Inflammatory macrophage (primary cell): ENCODE results near the gene PLVAP.
"Not testable (repeated sequence)": the region's sequence is repeated elsewhere in the genome, so short reads cannot be mapped to it uniquely, and the experiment has no call there.

Experiments
- DNase-seq, 2 donors: peaks; one replicate each; pipeline ENCODE4 v3.0.0-alpha.2; 2020 to 2022

PLVAP gene

DNA sequence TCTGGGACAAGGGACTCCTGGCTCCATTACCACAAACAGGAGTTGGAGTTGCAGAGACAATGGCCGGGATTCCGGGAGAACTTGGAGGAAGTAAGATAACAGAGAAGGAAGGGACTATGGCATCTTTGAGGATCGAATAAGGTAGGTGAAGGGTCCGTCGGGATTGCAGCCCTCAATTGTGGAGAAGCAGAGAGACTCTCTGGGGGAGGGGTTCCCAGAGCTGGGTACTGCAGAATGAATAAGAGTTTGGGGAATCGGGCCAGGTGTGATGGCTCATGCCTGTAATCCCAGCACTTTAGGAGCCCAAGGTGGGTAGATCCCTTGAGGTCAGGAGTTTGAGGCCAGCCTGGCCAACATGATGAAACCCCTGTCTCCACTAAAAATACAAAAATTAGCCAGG lies 24.5 kb upstream of the PLVAP start:
- no peak for DNase-seq

DNA sequence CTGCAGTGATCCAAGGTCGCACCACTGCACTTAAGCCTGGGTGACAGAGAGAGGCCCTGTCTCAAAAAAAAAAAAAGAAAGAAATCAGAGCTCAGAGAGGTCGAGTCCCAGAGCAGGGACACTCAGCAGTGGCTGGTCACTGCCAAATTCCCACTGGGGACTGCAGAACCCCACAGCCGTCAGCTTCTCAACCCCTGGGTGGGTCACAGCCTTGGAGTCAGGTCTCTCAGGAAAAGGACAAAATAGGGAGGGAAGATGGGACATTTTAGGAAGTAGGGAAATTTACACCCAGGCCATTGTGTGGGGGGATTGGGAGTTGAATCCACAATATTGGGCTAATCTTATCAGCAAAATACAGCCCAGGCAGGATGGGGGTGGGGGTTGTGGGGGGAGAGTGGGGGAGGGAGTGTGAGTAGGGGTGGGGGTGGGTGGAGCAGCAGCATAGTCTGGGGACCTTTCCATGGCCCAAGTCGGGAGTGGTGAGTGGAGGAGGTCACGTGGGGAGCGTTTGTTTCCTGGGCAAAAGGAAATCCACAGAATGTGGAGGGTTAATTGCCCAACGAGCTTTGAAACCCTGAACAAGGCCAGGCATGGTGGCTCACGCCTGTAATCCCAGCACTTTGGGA lies 21.9 kb upstream of the PLVAP start:
- DNase-seq = no peak

DNA sequence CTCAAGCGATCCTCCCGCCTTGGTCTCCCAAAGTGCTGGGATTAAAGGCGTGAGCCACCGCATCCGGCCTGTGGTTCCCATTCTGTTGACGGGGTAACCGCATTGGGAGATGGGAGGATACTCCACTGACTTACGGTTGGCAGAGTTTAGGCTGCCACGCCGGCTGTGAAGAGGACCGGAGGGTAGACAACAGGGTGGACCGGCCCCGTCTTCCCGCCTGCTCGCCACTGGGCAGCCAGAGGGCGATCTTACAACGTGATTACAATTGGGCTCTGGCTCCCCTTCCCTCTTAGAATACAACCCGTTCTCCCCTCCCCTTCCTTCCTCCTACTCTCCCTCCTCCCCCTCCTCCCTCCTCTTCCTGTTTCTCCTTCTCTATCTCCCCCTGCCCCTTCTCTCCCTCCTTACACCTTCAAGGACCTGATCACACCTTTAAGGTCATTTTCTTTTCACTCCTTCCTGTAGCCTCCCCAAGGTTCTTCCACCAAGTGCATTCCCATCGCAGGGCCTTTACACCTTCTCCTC lies 17.8 kb upstream of the PLVAP start:
- peak; percentile 40 to 64 for DNase-seq

DNA sequence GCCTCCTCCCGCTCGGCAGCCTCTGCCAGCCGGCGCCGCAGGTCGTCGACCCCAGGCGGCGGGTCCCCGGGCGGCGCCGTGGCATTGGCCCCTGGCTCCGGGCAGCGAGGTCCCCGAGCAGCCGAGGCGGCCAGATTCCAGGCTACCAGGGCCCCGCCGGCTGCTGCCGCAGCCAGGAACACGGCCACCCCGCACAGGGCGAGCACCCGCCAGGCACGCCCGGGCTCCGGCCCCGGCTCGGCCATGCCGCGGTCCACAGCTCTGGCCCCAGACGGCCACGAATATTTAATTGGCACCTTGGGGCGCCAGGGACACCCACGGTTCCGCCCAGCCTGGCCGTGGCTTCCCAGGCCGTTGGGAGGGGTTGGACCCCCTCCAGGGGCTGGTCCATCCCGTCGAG lies 16.8 kb upstream of the PLVAP start, which contains the start of gene CCDC194:
Gene CCDC194, minus strand, starts transcription at position 283 of the 400 bp plus-strand sequence. Its CDS starts 38 bp downstream, at position 245.
- no peak for DNase-seq

DNA sequence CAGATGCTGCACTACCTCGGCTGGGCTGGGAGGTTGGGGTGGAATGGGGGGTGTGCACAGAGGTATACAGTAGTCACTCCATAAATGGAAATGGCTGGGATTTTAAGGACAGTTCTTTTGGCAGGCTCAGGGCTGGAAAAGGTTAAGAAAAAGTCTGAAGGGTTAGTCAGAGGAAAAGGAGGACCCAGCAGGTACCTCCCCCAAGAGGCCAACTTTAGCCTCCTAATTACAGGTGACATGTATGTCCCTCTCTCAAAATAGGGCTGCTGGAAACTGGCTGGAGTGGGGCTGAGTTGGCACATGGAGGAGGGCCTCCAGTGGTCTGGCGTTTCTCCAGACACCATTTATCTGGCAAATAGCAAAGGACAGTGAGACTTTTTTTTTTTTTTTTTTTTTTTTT lies 15.9 kb upstream of the PLVAP start:
- DNase-seq = no peak

DNA sequence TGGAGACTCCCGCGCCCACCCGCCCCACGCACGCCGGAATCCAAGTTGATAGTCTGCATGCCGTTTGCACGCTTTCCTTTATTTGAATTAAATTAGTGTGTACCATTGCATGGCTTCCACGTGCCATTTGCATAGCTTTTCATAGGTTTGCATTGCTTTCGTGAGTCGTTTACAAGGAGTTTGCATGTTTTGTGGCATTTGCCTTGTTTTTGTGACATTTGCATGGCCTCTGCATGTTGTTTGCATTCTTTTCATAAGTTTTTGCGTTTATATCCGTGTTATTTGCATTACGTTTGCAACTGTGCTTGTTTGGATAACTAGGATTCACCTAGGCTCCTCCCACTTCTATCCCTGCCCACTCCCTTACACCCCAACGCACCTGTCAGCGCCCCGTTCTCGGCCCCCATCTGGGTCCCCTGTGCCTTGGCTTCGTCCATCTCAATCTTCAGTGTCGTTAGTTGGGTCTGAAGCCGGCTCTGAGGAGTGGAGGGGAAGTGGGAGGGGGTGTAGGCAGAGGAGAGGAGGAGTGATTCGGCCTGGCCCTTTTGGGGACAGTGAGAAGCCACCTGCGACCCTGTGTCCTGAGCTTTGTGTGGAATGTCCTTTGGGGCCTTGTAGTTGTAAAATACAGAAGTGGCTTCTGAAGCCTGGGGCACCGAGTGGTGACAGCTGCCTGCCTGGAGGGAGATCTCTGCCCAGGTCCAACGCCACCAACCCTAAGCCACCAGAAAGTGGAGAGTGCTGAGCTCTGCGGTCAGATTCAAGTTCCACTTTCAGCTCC lies 14.4 kb upstream of the PLVAP start:
- peak; percentile 56 to 72 for DNase-seq

DNA sequence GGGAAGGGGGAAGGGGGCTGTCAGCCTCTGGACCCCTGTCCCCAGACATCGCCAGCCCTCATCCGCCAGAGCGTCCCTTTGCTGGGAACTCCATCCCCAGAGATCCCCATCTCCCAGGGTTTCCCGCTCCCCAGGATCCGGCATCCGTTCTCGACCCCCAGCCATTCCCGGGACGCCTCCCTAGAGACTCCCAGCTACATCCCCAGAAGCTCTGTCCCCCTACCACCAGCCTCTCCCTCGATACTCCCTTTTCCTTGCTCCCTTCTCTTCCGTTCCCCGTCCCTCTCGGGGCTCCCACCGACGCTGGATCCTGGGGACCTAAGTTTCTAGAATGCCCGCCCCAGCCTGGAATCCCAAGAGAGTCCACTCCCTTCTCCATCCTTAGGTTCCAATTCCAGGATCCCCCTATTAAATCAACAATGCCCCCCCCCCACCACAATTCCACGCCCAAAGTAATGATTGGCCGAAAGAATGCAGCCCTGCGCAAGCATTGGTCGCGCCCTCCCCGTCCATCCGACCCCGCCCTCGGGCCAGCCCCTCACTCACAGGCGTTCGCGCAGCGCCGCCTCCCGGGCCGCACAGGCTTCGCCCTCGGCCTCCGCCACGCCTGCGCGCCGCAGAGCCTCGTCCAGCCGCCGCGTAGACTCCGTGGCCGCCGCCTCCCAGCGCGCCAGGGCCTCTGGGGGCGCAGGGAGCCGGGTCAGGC lies 13.7 kb upstream of the PLVAP start:
- DNase-seq = peak; percentile 85 to 93

DNA sequence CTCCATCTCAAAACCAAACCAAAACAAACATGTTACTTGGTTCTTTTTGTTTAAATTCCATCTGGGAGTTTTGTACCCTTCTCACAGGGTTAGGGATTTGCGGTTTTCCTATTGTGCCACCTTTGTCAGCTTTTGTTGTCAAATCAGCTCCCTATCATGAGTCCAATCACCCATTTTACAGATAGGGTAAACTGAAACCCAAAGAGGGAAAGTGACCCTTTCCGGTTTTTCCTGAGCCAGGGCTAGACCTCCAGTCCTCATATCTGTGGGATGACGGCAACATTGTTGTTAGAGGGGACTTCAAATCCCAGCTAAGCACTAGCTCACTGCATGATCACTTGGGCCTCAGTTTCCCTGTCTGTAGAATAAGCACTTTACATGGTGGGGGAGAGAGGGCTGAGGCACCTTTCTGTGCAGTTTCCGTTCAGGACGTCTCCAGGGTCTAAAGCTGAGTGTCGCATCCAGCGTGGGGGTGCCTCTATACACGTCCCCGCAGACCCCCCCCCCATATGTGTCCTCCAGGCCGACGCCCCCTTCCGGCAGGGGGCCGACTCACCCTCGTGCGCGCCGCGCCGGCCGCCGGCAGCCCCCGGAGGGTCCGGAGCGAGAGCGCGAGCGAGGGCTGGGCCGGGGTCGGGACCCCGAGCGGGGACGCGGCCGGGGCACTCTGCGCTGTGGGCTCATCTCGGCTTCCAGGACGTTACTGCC lies 13.0 kb upstream of the PLVAP start:
- no peak for DNase-seq

DNA sequence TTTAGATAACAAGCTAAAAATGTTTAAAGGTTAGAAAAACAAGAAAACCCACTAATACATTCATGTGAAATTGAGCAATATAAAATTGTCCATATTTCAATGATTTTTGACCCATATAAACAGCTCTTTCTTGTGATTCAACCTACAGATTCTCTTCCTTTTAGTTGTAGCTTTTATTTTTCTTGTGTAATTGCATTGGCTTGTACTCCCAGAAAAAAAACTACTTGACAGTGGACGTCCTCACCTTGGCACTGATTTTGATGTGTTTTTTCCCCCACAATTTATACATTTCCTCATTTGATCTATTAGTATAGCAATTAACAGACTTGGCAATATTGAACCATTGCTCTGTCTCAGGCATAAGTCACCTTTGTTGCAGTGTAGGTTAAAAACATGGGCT lies 12.1 kb upstream of the PLVAP start:
- DNase-seq = no peak

DNA sequence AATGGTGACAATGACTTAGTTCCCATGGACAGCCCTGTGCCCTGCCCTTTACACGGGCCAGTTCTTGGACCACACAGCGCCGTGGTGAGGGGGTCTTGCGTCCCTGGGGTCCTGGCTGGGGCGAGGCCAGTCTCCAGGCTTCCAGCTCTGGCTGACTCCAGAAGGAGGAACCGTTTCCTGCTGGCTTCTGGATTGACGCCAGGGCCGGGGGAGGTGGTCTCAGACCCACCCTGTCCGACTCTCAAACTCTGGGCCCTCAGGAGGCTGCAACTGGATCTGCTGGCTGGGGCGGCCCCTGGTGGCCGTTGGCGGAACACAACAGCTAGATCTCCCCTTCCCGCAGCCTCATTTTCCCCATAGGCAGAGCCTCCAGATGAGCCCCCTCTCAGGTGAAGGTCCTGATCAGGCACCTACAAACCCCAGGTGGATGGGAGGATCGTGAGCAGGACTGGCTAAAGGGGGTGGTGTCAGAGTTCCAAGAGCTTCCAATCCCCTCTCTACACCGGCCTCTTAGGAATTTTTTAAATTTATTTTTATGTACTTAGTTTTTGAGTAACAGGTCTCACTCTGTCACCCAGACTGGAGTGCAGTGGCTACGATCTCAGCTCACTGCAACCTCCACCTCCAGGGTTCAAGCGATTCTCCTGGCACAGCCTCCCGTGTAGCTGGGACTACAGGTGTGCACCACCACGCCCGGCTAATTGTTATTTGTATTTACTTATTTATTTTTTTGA lies 8.9 kb upstream of the PLVAP start:
- DNase-seq = peak; percentile 42 to 52

DNA sequence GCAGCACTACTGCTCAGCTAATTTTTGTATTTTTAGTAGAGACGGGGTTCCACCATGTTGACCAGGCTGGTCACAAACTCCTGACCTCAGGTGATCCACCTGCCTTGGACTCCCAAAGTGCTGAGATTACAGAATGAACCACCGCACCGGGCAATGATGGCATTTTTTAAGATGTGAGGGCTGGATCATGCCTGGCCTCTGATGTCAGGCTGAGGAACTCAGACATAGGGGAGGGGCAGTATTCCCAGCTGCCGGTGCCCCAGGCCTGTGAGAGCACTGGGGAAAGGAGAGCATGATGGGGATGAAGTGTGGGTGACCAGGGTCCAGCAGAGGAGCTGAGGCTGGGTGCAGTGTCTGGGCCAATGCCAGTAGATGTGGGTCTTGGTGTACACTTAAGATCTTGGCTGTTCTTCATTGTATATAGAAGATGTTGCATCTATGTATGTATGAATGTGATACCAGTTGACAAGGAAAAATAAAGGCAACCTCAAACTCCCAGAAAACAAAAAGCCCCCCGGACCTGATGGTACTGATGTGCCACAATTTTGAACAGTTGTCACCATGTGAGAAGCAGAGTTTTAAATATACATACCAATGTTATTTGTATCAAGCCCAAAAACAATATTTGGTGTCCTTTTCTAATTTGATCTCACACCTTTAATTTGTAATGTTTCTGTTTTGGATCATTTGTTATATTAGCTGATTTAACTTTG lies 3.4 kb upstream of the PLVAP start:
- no peak for DNase-seq

DNA sequence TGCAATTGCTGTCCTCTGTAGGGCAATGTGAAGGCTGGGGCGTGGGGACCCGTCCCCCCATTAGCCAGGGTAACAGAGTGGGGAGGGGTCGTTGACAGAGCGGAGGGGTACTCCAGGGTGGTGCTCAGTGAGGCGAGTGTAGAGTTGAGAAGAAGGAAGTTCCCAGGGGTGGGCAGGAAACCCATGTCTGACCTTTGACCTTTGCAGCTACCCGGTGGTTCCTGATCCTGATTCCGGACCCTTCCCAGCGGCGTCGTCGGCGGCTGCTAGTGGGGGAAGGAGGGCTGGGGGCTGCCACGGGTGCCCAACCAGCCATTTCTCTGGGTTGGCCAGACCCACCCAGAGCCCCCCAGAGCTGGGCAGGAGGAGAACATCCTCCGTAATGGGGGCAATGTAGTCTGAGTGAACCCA lies 2.1 kb upstream of the PLVAP start:
- peak; percentile 23 to 27 for DNase-seq

DNA sequence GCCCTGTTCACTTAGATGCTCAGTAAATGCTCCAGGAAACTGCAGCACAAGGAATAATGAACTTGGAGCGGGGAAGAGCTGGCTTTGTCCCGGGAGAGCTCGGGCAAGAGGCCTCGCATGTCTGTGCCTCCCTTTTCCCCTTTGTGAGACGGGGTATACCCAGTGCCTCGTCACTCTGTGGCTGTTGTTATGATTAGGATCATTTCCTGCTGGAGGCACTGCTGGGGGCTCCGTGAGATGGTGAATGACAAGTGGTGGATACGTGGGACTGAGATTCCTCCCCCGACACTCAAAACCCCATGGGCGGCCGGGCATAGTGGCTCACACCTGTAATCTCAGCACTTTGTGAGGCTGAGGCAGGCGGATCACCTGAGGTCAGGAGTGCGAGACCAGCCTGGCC lies 1.1 kb upstream of the PLVAP start:
- no peak for DNase-seq

DNA sequence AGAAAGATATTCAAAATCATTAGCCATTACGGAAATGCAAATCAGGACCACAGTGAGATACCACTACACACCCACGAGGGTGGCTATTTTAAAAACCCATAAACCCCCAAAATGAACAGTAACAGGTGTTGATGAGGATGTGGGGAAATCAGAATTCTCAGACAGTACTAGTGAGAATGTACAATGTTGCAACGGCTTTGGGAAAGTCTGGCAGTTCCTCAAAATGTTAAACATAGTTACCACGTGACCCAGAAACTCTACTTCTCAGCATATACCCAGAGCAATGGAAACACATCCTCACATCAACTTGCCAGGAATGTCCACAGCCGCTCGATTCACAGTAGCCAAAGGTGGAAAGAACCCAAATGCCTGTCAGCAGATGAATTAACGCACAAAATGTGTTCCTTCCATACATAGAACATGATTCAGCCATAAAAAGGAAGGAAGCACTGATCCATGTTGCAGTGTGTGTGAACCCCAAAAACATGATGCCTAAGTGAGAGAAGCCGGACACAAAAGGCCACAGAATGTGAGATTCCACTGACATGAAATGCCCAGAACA lies 7.0 kb downstream of the PLVAP start:
- DNase-seq = peak; percentile 79 to 80

DNA sequence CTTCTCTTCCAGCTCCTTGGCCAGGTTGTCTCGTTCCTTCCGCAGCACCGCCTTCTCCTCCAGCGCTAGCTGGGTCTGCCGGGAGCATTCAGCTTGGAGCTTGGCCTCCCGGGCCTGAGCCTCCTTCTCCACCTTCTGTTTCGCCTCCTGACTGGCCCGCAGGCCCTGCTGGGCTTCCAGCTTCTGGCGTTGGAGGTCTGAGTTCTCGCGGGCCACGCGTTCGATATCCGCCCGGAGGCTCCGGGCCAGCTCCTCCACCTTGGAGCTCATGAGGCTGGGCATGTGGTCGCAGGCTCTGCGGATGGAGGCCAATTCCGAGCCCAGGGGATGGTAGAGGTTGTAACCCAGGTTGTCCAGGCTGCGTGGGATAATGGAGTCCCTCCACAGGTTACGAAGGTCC lies 11.8 kb downstream of the PLVAP start:
- DNase-seq = no peak

DNA sequence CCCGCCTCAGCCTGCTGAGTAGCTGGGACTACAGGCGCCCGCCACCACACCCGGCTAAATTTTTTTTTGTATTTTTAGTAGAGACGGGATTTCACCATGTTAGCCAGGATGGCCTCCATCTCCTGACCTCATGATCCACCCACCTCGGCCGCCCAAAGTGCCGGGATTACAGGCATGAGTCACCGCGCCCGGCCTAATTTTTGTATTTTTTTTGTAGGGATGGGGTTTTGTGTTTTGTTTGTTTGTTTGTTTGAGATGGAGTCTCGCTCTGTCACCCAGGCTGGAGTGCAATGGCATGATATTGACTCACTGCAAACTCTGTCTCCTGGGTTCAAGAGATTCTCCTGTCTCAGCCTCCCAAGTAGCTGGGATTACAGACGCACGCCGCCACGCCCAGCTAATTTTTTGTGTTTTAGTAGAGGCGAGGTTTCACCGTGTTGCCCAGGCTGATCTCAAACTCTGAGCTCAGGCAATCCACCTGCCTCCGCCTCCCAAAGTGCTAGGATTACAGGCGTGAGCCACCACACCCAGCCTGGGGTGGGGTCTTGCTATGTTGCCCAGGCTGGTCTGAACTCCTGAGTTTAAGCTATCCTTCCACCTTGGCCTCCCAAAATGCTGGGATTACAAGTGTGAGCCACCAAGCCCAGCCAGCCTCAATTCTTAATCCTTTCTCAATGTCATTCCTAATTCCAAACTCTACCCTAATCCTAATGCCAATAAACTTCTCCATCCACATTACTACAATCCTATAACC lies 13.1 kb downstream of the PLVAP start:
- DNase-seq = not testable (repeated sequence)

DNA sequence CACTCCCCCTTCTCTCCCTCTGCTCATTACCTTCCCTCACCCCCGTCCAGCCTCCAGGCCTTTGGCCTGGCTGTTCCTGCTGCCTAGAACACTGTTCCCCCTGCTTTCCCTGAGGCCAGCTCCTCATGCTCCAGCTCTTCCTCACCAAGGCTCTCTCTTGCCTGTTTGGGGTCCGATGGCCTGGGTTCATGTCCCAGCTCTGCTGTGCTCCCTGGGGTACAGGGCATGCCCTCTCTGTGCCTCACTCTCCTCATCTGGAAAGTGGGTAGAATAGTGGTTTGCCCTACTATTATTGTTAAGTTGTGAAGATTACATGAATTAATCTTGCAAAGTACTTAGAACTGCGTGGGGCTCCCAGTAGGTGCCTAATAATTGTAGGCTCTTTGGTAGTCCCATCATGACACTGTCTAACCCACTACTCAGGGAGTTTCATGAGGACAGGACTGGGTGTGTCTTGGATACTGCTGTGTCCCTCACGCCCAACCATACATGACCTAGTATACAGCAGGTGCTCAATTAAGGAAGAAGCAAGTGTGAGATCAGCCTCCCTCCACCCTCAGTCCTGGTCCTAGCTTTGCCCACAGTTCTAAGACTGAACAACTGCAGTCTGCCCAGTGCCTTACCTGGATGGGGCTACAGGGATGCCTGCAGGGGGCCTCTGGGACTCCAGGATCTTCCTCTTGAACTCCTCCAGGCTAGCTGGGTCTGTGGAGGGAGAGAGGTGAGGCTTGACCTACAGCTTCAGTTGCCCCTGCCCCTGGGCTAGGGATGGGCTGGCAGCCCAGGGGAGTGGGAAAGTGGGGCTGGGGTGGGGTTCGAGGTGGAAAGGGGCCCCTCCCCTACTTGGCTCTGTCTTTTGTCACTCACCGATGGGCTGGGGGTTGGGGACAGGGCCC lies 17.0 kb downstream of the PLVAP start:
- no peak for DNase-seq

DNA sequence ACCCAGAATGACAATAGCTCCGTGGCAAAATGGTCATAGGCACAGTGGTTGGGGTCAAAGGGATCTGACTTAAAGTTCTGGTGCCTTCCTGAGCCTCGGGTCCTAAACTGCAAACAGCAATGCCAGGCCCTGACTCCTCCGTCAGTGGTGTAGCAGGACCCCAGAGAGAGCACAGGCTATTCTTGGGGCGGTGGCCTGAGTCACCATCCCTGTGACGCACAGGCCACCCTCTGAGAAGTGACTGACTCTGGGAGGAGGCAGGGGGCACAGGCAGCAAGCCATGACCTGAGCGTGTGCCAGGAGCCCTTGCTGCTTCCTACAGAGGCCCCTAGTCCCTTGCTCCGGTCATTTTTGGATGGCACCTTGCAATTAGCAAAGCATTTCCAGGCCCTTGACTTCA lies 18.7 kb downstream of the PLVAP start:
- DNase-seq = no peak

DNA sequence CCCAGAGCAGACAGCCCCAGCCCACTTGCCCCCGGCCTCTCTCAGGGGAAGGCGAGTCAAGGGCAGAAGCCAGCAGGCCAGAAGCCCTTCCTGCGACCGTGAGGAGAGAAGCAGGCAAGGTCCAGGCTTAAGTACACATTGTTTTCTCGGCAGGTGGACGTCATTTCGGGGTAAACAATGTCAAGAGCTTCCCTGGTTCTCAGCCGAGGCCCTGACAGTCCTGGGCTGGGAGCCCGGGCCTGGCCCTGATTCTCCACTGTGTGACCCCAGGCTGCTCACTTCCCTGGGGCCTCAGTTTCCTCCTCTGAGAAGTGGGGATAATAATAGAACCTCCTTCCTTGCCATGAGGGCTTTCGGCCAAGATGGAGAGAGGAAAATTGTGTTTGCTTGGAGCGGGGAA lies 19.4 kb downstream of the PLVAP start:
- no peak for DNase-seq
